GM21390 (cell line): ENCODE results near the gene ESYT1.
"Not testable (repeated sequence)": the region's sequence is repeated elsewhere in the genome, so short reads cannot be mapped to it uniquely, and the experiment has no call there.

ENCODE experiments used
- ATAC-seq: cut with Tn5 transposase; IDR thresholded peaks from one replicate; pipeline ENCODE4 v1.9.1; 2021; ENCODE audit not compliant: unreplicated experiment

Gene ESYT1

DNA sequence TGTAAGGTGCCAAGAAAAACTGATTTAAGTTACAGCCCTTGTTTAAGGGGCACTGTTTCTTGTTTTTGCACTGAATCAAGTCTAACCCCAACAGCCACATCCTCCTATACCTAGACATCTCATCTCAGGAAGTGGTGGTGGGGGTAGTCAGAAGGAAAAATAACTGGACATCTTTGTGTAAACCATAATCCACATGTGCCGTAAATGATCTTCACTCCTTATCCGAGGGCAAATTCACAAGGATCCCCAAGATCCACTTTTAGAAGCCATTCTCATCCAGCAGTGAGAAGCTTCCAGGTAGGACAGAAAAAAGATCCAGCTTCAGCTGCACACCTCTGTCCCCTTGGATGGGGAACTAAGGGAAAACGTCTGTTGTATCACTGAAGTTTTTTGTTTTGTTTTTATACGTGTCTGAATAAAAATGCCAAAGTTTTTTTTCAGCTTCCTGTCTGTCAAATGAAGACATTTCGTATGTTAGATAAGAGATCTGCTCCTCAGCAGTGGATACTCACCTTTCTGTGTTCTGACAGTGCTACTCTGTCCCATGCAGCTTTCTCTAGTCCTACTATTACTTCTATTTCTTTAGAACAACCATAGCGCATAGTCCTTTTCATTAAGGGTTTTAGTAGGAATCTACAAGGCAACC is 24.9 kb upstream of the ESYT1 start:
- ATAC-seq = no peak

DNA sequence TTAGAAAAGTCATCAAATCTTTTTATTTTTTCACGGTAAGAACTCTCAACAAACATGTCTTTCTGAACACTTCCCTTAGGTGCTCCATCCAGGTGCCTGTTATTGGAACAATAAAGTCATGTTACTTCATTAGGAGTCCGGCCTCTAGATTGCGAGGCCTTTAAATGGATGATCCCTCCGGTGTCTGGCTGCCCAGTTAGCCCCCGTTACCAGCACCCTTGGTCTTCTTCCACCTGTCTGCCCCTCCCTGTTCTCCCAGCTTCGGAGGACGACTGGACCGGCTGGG is 24.3 kb upstream of the ESYT1 start:
- ATAC-seq = peak; percentile 2

GRCh38 chr12:56104109-56104814 is 23.8 kb upstream of the ESYT1 start, which contains the start of gene PA2G4:
PA2G4 (plus strand) TSS chr12:56104559; CDS start chr12:56104738, 179 bp downstream.
- ATAC-seq = peak; percentile 95

- ATAC-seq = peak; percentile 2
Measured at GRCh38 chr12:56104815-56105608, 23.1 kb upstream of the ESYT1 start.

DNA sequence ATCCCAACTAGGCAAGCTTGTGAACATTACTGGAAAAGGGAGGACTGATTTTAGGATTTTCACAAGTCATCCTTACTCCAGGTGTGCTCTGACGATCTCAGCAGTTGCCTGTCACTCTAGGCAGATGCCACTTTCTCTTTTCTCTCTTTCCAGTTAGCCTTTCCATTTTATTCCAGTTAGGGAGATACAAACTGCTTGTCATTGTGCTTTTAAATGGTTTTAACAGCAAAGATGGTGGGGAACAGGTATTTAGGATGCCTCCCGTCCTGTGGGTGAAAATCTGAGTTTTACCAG is 22.5 kb upstream of the ESYT1 start:
- ATAC-seq = no peak

DNA sequence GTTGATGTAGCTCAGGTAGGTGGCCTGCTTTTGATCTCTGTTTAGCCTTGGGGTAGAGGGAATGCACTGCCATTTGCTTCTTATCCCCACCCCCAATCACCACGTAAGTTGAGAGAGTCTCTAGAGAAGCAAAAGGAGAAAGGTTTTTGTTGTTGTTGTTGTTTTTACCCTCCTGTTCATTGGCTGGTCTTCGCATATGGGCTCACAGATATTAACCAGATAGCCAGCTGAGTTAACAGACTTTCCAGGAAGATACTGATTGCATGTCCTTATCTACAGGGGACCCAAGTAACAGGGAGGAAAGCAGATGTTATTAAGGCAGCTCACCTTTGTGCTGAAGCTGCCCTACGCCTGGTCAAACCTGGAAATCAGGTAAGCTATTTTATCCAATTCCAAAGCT is 20.8 kb upstream of the ESYT1 start:
- ATAC-seq = no peak

- ATAC-seq = no peak
Measured at GRCh38 chr12:56110571-56110970, 17.5 kb upstream of the ESYT1 start.

DNA sequence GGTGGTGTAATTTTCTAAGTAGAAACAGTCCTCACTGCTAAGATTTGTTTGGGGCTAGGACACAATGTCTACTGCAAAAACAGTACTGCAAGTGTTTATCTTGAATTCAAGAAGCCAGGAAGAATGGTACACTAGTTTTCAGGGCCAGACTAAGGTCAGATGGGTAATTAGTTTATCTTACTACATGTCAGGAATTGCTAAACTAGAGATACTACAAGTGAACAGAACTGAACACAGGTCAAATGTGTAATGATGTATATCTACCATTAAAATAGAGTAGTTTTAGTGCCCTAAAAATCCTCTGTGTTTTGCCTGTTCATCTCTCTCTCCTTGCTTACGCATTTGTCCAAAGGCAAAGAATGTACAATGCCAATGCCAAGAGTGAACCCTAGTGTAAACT is 14.0 kb upstream of the ESYT1 start:
- no peak for ATAC-seq

DNA sequence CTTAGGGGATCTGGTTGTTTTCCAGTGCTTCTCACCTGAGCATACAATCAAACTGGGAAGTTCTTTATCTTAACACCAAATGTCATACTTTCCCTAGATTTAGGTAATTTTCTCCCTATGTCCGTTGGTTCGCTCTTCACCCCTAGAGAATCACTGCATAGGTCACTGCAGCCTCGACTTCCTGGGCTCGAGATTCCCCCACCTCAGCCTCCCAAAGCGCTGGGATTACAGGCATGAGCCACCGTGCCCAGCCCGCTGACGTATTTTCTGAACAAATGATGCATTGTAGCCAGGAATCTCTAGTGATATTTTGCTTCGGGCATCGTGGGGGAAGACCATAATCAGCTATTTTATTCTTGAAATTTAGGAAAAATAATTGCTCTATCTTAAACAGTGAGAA is 12.7 kb upstream of the ESYT1 start:
- no peak for ATAC-seq

- ATAC-seq = peak; percentile 41
Measured at GRCh38 chr12:56116267-56117081, 11.6 kb upstream of the ESYT1 start, which contains the start of gene RPL41. RPL41 (plus strand) TSS chr12:56116633.

GRCh38 chr12:56117082-56117706 is 10.9 kb upstream of the ESYT1 start:
- ATAC-seq = not testable (repeated sequence)

- peak; percentile 82 for ATAC-seq
Measured at GRCh38 chr12:56117778-56118687, 10.0 kb upstream of the ESYT1 start, which contains the start of gene ZC3H10. ZC3H10 (plus strand) TSS chr12:56118266; CDS start chr12:56120563, 2,297 bp downstream.

DNA sequence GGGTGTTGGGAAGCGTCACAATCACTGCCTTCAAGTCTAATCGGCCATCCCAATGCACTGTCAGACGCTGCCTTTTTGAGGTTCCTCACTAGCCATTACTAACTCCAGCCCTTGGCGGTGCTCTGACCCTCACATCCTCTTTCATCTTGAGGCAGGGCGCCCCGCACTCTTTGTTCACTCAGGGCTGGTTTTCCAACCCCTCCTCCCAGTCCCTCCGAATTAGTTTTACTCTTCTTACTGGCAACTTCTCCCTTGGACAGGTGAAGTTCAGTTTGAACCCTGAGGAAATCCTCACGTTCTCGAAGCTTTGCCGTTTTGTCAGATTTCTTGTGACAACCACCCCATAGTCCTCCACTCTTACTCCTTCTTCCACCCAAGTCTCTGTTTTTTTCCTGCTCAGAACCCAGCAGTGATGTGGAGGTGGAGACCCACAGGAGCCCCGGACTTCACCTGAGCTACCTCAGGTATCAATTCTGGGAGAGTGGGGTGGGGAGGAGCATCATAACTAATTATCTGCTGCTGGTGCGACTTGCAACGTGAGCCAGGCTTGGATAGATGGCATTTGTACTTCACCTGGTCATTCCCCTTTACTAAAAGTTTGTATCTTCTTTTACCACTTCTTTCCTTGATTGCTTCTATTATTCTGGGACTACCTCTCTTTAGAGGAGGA is 9.2 kb upstream of the ESYT1 start:
- no peak for ATAC-seq

GRCh38 chr12:56119361-56119796 is 8.7 kb upstream of the ESYT1 start:
- no peak for ATAC-seq

- no peak for ATAC-seq
Measured at GRCh38 chr12:56120158-56120846, 7.8 kb upstream of the ESYT1 start.

- no peak for ATAC-seq
Measured at GRCh38 chr12:56121204-56121870, 6.7 kb upstream of the ESYT1 start.

- no peak for ATAC-seq
Measured at GRCh38 chr12:56122637-56123036, 5.4 kb upstream of the ESYT1 start.

- no peak for ATAC-seq
Measured at GRCh38 chr12:56124133-56124532, 3.9 kb upstream of the ESYT1 start.
